H9 (cell line): ENCODE results near the gene PTPRC. TPM values are rescaled to one million over a fixed set of nuclear protein-coding genes. Genes with fewer than 3 reads are reported as not detected.

Experiments
- DNase-seq: peaks from one replicate; pipeline ENCODE4 v3.0.0-alpha.2; 2017
- H2AFZ ChIP-seq: one replicate; pipeline ENCODE4 v1.6.1; 2013; ENCODE audit warnings: mild to moderate bottlenecking, low read length, control low read depth, moderate library complexity
- H2AK5ac ChIP-seq: 2 replicates; pipeline ENCODE4 v1.6.1; 2013; ENCODE audit warnings: low read length, control low read depth, mixed read lengths; ENCODE audit not compliant: insufficient read length
- H2BK120ac ChIP-seq: one replicate; pipeline ENCODE4 v1.6.1; 2013; ENCODE audit warnings: low read depth, mild to moderate bottlenecking, low read length, control low read depth, inconsistent platforms; ENCODE audit not compliant: poor library complexity, severe bottlenecking
- H2BK12ac ChIP-seq: 2 replicates; pipeline ENCODE4 v1.6.1; 2013; ENCODE audit warnings: low read length, control low read depth, mixed read lengths, low read depth; ENCODE audit not compliant: insufficient read length
- H2BK15ac ChIP-seq: 2 replicates; pipeline ENCODE4 v1.6.1; 2013; ENCODE audit warnings: low read depth, low read length, control low read depth
- H2BK20ac ChIP-seq: one replicate; pipeline ENCODE4 v1.6.1; 2013; ENCODE audit warnings: low read depth, mild to moderate bottlenecking, low read length, control low read depth, inconsistent platforms; ENCODE audit not compliant: poor library complexity, severe bottlenecking
- H2BK5ac ChIP-seq: 2 replicates; pipeline ENCODE4 v1.6.1; 2013; ENCODE audit warnings: low read length, control low read depth, mixed read lengths; ENCODE audit not compliant: insufficient read length
- H3K14ac ChIP-seq: 2 replicates; pipeline ENCODE4 v1.6.1; 2013; ENCODE audit warnings: low read length, control low read depth; ENCODE audit not compliant: insufficient read depth
- H3K18ac ChIP-seq: 2 replicates; pipeline ENCODE4 v1.6.1; 2013; ENCODE audit warnings: low read depth, mild to moderate bottlenecking, mixed read lengths, low read length, control low read depth; ENCODE audit not compliant: insufficient read length
- H3K23ac ChIP-seq: 2 replicates; pipeline ENCODE4 v1.6.1; 2013; ENCODE audit warnings: low read length, control low read depth, mixed read lengths, low read depth; ENCODE audit not compliant: insufficient read length
- H3K23me2 ChIP-seq: 2 replicates; pipeline ENCODE4 v1.6.1; 2013; ENCODE audit warnings: low read depth, mild to moderate bottlenecking, mixed read lengths, low read length, control low read depth; ENCODE audit not compliant: insufficient read length, poor library complexity, severe bottlenecking
- H3K27ac ChIP-seq: 2 replicates; pipeline ENCODE4 v1.5.1; 2013; ENCODE audit warnings: low read length, control low read depth, mixed read lengths, low read depth; ENCODE audit not compliant: insufficient read length
- H3K27me3 ChIP-seq: 2 replicates; pipeline ENCODE4 v1.6.1; 2013; ENCODE audit warnings: low read length, control low read depth, inconsistent platforms; ENCODE audit not compliant: insufficient read depth
- H3K4ac ChIP-seq: 2 replicates; pipeline ENCODE4 v1.6.1; 2013; ENCODE audit warnings: low read depth, mild to moderate bottlenecking, control low read depth, inconsistent platforms, low read length, moderate library complexity
- H3K4me1 ChIP-seq: 2 replicates; pipeline ENCODE4 v1.6.1; 2013; ENCODE audit warnings: low read length, control low read depth, inconsistent platforms; ENCODE audit not compliant: insufficient read depth
- H3K4me2 ChIP-seq: 2 replicates; pipeline ENCODE4 v1.6.1; 2013; ENCODE audit warnings: low read length, control low read depth, mixed read lengths; ENCODE audit not compliant: insufficient read length, insufficient read depth
- H3K56ac ChIP-seq: 2 replicates; pipeline ENCODE4 v1.6.1; 2013; ENCODE audit warnings: low read depth, mild to moderate bottlenecking, mixed read lengths, low read length, control low read depth; ENCODE audit not compliant: insufficient read length
- H3K79me1 ChIP-seq: 2 replicates; pipeline ENCODE4 v1.6.1; 2013; ENCODE audit warnings: low read depth, mild to moderate bottlenecking, moderate library complexity, low read length, control low read depth, inconsistent platforms; ENCODE audit not compliant: insufficient read depth, poor library complexity, severe bottlenecking
- H3K79me2 ChIP-seq: 2 replicates; pipeline ENCODE4 v1.6.1; 2013; ENCODE audit warnings: low read length, control low read depth, inconsistent platforms; ENCODE audit not compliant: insufficient read depth
- H3K9ac ChIP-seq: 2 replicates; pipeline ENCODE4 v1.6.1; 2013; ENCODE audit warnings: low read length, control low read depth, mixed read lengths; ENCODE audit not compliant: insufficient read length; ENCODE audit errors: extremely low read depth
- H3K9me3 ChIP-seq: one replicate; pipeline ENCODE4 v1.6.1; 2013; ENCODE audit warnings: low read depth, low read length, inconsistent platforms; ENCODE audit not compliant: control insufficient read depth
- H3T11ph ChIP-seq: one replicate; pipeline ENCODE4 v1.6.1; 2013; ENCODE audit warnings: mild to moderate bottlenecking, low read length, control low read depth, inconsistent platforms
- H4K20me1 ChIP-seq: one replicate; pipeline ENCODE4 v1.6.1; 2013; ENCODE audit not compliant: control insufficient read depth, insufficient read length, insufficient read depth
- H4K5ac ChIP-seq: 2 replicates; pipeline ENCODE4 v1.6.1; 2013; ENCODE audit warnings: low read depth, mild to moderate bottlenecking, mixed read lengths, low read length, control low read depth; ENCODE audit not compliant: insufficient read length
- H4K8ac ChIP-seq: replicated peaks from 2 replicates; pipeline ENCODE4 v1.6.1; 2013; ENCODE audit warnings: low read length, control low read depth, mixed read lengths, low read depth; ENCODE audit not compliant: insufficient read length
- H4K91ac ChIP-seq: 2 replicates; pipeline ENCODE4 v1.6.1; 2013; ENCODE audit warnings: low read depth, mild to moderate bottlenecking, moderate library complexity, mixed read lengths, low read length, control low read depth; ENCODE audit not compliant: insufficient read length
- H3K27ac Mint-ChIP-seq, 3 experiments: 2 replicates in 2 of 3; 3 replicates in 1 of 3; pipeline ENCODE4 v1.8.0; 2020 to 2021; ENCODE audit warnings: mixed read lengths in 3 of 3, mild to moderate bottlenecking in 1 of 3, moderate library complexity in 1 of 3
- H3K27me3 Mint-ChIP-seq: 2 replicates; pipeline ENCODE4 v1.8.0; 2021; ENCODE audit warnings: low read depth, mild to moderate bottlenecking, moderate library complexity, mixed read lengths
- H3K36me3 Mint-ChIP-seq, 3 experiments: 2 replicates in 2 of 3; 3 replicates in 1 of 3; pipeline ENCODE4 v1.8.0; 2020 to 2021; ENCODE audit warnings: low read depth in 3 of 3, mixed read lengths in 3 of 3; ENCODE audit not compliant: insufficient read depth in 1 of 3
- H3K4me1 Mint-ChIP-seq, 2 experiments: 2 replicates each; pipeline ENCODE4 v1.8.0; 2020; ENCODE audit warnings: mixed read lengths in 2 of 2
- H3K4me3 Mint-ChIP-seq, 2 experiments: 2 replicates in 1 of 2; 3 replicates in 1 of 2; pipeline ENCODE4 v1.8.0; 2020 to 2021; ENCODE audit warnings: mild to moderate bottlenecking in 2 of 2, mixed read lengths in 2 of 2, moderate library complexity in 1 of 2
- H3K9me3 Mint-ChIP-seq, 2 experiments: 2 replicates in 1 of 2; 3 replicates in 1 of 2; pipeline ENCODE4 v1.8.0; 2020; ENCODE audit warnings: mild to moderate bottlenecking in 2 of 2, mixed read lengths in 2 of 2, moderate library complexity in 1 of 2
- WGBS: extraction: QIAGEN DNeasy Blood & Tissue Kit; methylation state at CpG from one replicate; pipeline ENCODE4 v1.1.7; 2013; ENCODE audit warnings: missing lambda C conversion rate, low lambda C conversion rate, mixed read lengths; ENCODE audit not compliant: insufficient read length; ENCODE audit errors: extremely low coverage; 5-methylcytosine and 5-hydroxymethylcytosine counted together
- total RNA-seq: library from RNA; stranded (reverse); gene quantifications from 2 replicates; pipeline ENCODE4 v1.2.1, GENCODE V29; 2021
- TF ChIP-seq, protein P1 (sequence below): fragments of 200-600 bp; sonication (generic); conservative IDR thresholded peaks from 3 replicates; pipeline ENCODE4 v1.8.0; 2021; ENCODE audit warnings: antibody characterized with exemption, mild to moderate bottlenecking

The PTPRC gene
- total RNA-seq, 1 experiment from 2014 or later = not detected

DNA sequence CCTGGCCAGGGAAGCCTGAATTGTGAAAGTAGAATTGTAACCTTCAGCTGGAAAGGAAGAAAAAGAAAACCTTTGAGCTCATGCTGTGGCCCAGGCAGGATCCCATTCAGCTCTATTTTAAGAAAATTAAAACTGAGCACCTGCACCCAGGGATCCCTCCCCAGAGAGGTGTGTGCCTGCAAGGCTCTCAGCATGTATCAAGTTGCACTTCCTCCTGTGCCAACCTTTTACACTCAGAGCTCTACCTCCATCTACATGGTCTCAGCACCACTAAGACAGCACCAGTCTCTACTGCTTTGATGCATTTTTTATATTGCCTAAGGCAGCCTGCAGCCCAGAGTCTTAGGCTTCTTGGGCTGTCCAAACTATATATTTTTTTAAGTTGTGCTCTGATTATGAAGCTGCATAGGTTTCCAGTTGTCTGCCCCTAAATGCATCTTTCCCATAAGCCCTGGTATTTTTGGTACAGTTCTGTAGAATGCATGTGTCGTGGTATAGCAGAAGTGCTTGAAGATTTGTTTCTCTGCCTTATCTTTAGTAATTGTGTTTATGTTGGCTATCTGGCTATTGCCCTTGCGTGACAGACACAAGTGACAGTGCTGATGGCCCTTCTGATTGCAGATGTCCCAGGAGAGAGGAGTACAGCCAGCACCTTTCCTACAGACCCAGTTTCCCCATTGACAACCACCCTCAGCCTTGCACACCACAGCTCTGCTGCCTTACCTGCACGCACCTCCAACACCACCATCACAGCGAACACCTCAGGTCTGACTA, 63.1 kb downstream of the PTPRC start:
- H3K23me2 ChIP-seq = no peaks in the 10 kb centered on the region
- Mint-ChIP-seq H3K4me1 (peaks cover 44% of the 10 kb centered on the region in 2 experiments), H3K27me3 (no peaks in the 10 kb centered on the region), H3K36me3 (no peaks in the 10 kb centered on the region), H3K9me3 (no peaks in the 10 kb centered on the region; a peak in 1 of 5 replicates), H3K4me3 (peak overlapping the region; percentile 18 to 39; a peak in 2 of 5 replicates), H3K27ac (peak overlapping the region; percentile 61 to 76 (median 63); a peak in 4 of 7 replicates)
- no peak overlapping the region for H2AK5ac ChIP-seq
- H3T11ph ChIP-seq = no peak overlapping the region
- no peak overlapping the region for H2BK20ac ChIP-seq
- no CpG with 5 or more reads among the region's 4 CpGs for WGBS
- H3K4ac ChIP-seq = no peak overlapping the region
- H2BK15ac ChIP-seq = no peak overlapping the region
- no peak overlapping the region for H2AFZ ChIP-seq
- H3K56ac ChIP-seq = no peak overlapping the region
- no peaks in the 10 kb centered on the region for H3K9me3 ChIP-seq
- no peak overlapping the region for H2BK12ac ChIP-seq
- H3K9ac ChIP-seq = no peak overlapping the region
- H4K5ac ChIP-seq = no peak overlapping the region
- H3K23ac ChIP-seq = no peak overlapping the region
- TF ChIP-seq, protein P1, sequence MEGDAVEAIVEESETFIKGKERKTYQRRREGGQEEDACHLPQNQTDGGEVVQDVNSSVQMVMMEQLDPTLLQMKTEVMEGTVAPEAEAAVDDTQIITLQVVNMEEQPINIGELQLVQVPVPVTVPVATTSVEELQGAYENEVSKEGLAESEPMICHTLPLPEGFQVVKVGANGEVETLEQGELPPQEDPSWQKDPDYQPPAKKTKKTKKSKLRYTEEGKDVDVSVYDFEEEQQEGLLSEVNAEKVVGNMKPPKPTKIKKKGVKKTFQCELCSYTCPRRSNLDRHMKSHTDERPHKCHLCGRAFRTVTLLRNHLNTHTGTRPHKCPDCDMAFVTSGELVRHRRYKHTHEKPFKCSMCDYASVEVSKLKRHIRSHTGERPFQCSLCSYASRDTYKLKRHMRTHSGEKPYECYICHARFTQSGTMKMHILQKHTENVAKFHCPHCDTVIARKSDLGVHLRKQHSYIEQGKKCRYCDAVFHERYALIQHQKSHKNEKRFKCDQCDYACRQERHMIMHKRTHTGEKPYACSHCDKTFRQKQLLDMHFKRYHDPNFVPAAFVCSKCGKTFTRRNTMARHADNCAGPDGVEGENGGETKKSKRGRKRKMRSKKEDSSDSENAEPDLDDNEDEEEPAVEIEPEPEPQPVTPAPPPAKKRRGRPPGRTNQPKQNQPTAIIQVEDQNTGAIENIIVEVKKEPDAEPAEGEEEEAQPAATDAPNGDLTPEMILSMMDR = no peak
- H4K20me1 ChIP-seq = no peaks in the 10 kb centered on the region
- peaks cover 12% of the 10 kb centered on the region; the same call in 1 of the 2 replicates for H3K4me1 ChIP-seq
- H3K27ac ChIP-seq = peak overlapping the region; percentile 33
- no peaks in the 10 kb centered on the region for H3K79me1 ChIP-seq
- no peak overlapping the region for H3K18ac ChIP-seq
- no peak overlapping the region for H4K91ac ChIP-seq
- H3K4me2 ChIP-seq = peak overlapping the region; percentile 5
- no peak overlapping the region for H2BK5ac ChIP-seq
- H3K79me2 ChIP-seq = no peaks in the 10 kb centered on the region
- DNase-seq = peak; percentile 51
- no peak overlapping the region for H2BK120ac ChIP-seq
- no peak overlapping the region for H3K14ac ChIP-seq
- no peak overlapping the region for H4K8ac ChIP-seq
- no peaks in the 10 kb centered on the region for H3K27me3 ChIP-seq
